HG03521 (cell line): Measurements from ENCODE around the gene LIM2.
"Not testable (repeated sequence)": the region's sequence is repeated elsewhere in the genome, so short reads cannot be mapped to it uniquely, and the experiment has no call there.

Source experiments
- ATAC-seq: cut with Tn5 transposase; IDR thresholded peaks from one replicate; pipeline ENCODE4 v1.9.1; 2021; ENCODE audit warnings: mild to moderate bottlenecking, moderate library complexity; ENCODE audit not compliant: unreplicated experiment

LIM2 gene

GRCh38 chr19:51397453-51397852 lies 9.7 kb upstream of the LIM2 start:
- ATAC-seq = not testable (repeated sequence)

- no peak for ATAC-seq
These were observed 8.4 kb upstream of the LIM2 start for GRCh38 chr19:51396175-51396574.

GRCh38 chr19:51394050-51394836 lies 6.5 kb upstream of the LIM2 start:
- peak; percentile 78 for ATAC-seq

- ATAC-seq = no peak
These were observed 4.9 kb upstream of the LIM2 start for GRCh38 chr19:51392701-51393100.

GRCh38 chr19:51391073-51391611 lies 3.4 kb upstream of the LIM2 start:
- no peak for ATAC-seq

- no peak for ATAC-seq
These were observed 1.4 kb upstream of the LIM2 start for GRCh38 chr19:51389143-51389542.

GRCh38 chr19:51386882-51387520 lies 773 bp downstream of the LIM2 start:
- no peak for ATAC-seq

GRCh38 chr19:51382004-51382403 lies 5.8 kb downstream of the LIM2 start:
- no peak for ATAC-seq

- ATAC-seq = no peak
These were observed 7.4 kb downstream of the LIM2 start for GRCh38 chr19:51380379-51380778.

- no peak for ATAC-seq
These were observed 10.4 kb downstream of the LIM2 start for GRCh38 chr19:51377422-51377821.

- no peak for ATAC-seq
These were observed 12.1 kb downstream of the LIM2 start for GRCh38 chr19:51375504-51376221.

- no peak for ATAC-seq
These were observed 14.9 kb downstream of the LIM2 start, which contains the start of gene NKG7 for GRCh38 chr19:51372649-51373504. Gene NKG7 (minus strand): TSS chr19:51372654. CDS start chr19:51372535, 119 bp downstream.

GRCh38 chr19:51372021-51372648 lies 15.6 kb downstream of the LIM2 start:
- ATAC-seq = no peak

- no peak for ATAC-seq
These were observed 16.5 kb downstream of the LIM2 start for GRCh38 chr19:51371186-51371690.

- ATAC-seq = no peak
These were observed 17.5 kb downstream of the LIM2 start for GRCh38 chr19:51370230-51370629.

- ATAC-seq = no peak
These were observed 19.1 kb downstream of the LIM2 start, which contains the start of gene CLDND2 for GRCh38 chr19:51368366-51369282. Gene CLDND2 (minus strand): TSS chr19:51369003. CDS start chr19:51368577, 426 bp downstream.

GRCh38 chr19:51367565-51368365 lies 20.0 kb downstream of the LIM2 start:
- peak; percentile 72 for ATAC-seq

GRCh38 chr19:51367255-51367564 lies 20.6 kb downstream of the LIM2 start:
- ATAC-seq = peak; percentile 5
